Calu3 (cell line): ENCODE results near the gene FTO. TPM values are rescaled to one million over a fixed set of nuclear protein-coding genes. Genes with fewer than 3 reads are reported as not detected.

Experiments used
- BruUV-seq: library from RNA; stranded (reverse); fragments of 400-500 nt; replicated peaks from 2 replicates; lab custom pipeline; 2021; lab: Mats Ljungman, UMichigan
- CTCF ChIA-PET: fragments of 300-600 bp; sonication (Branson Sonifier 250); formaldehyde crosslinking; loops from one replicate; lab custom pipeline; 2022; ENCODE audit warnings: antibody characterized with exemption; lab: Charles Lee
- DNase-seq: peaks from one replicate; pipeline ENCODE4 v3.0.0; 2022
- H3K27ac Mint-ChIP-seq: one replicate; pipeline ENCODE4 v1.8.0; 2022; ENCODE audit warnings: mixed read lengths; ENCODE audit not compliant: unreplicated experiment
- H3K27me3 Mint-ChIP-seq: one replicate; pipeline ENCODE4 v1.8.0; 2022; ENCODE audit warnings: mixed read lengths; ENCODE audit not compliant: unreplicated experiment
- H3K36me3 Mint-ChIP-seq: one replicate; pipeline ENCODE4 v1.8.0; 2022; ENCODE audit warnings: mild to moderate bottlenecking, moderate library complexity, mixed read lengths; ENCODE audit not compliant: insufficient read depth, unreplicated experiment
- H3K4me1 Mint-ChIP-seq: one replicate; pipeline ENCODE4 v1.8.0; 2022; ENCODE audit warnings: mild to moderate bottlenecking, low read depth, mixed read lengths; ENCODE audit not compliant: unreplicated experiment
- H3K4me3 Mint-ChIP-seq: one replicate; pipeline ENCODE4 v1.8.0; 2022; ENCODE audit warnings: mild to moderate bottlenecking, low read depth, moderate library complexity, mixed read lengths; ENCODE audit not compliant: unreplicated experiment
- H3K9me3 Mint-ChIP-seq: one replicate; pipeline ENCODE4 v1.8.0; 2022; ENCODE audit warnings: low read depth, mixed read lengths; ENCODE audit not compliant: unreplicated experiment
- intact Hi-C: fragments of 100-400 bp; cut with micrococcal nuclease; formaldehyde crosslinking; loops from one replicate; pipeline ENCODE4 v1.10.0; 2022; ENCODE audit not compliant: unreplicated experiment
- total RNA-seq: library from RNA; stranded (reverse); gene quantifications from 2 replicates; pipeline ENCODE4 v1.2.3, GENCODE V29; 2022
- TF ChIP-seq, protein P1 (sequence below): fragments of 200-600 bp; IDR thresholded peaks from one replicate; pipeline ENCODE4 v1.8.0; 2022; ENCODE audit warnings: antibody characterized with exemption; ENCODE audit not compliant: unreplicated experiment

Gene FTO
- total RNA-seq, 1 experiment from 2014 or later: 68.9 TPM

DNA sequence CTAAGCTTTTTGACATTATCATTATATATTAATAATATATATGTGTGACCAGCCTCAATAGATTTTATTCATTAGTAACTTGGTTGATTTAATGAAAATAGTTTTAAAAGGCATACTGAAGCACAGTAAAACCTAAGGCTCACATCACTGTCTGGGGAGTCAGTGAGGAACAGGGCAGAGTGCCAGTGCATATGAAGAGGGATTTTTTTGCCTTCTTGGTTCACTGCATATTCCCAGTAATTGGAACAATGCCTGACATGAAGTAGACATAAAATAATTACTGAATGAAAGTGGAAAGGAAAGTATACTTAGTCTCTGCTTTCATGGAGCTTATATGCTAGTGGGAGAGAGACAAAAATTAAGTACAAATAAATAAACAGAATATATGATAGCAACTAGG lies 81.1 kb downstream of the FTO start:
- H3K9me3 Mint-ChIP-seq: no peaks in the 10 kb centered on the region
- H3K4me1 Mint-ChIP-seq: peaks cover 51% of the 10 kb centered on the region
- H3K36me3 Mint-ChIP-seq: no peaks in the 10 kb centered on the region
- CTCF ChIA-PET: no interaction called here
- H3K4me3 Mint-ChIP-seq: no peak overlapping the region
- intact Hi-C loops: no loop called here
- DNase-seq: no peak
- TF ChIP-seq, protein P1, sequence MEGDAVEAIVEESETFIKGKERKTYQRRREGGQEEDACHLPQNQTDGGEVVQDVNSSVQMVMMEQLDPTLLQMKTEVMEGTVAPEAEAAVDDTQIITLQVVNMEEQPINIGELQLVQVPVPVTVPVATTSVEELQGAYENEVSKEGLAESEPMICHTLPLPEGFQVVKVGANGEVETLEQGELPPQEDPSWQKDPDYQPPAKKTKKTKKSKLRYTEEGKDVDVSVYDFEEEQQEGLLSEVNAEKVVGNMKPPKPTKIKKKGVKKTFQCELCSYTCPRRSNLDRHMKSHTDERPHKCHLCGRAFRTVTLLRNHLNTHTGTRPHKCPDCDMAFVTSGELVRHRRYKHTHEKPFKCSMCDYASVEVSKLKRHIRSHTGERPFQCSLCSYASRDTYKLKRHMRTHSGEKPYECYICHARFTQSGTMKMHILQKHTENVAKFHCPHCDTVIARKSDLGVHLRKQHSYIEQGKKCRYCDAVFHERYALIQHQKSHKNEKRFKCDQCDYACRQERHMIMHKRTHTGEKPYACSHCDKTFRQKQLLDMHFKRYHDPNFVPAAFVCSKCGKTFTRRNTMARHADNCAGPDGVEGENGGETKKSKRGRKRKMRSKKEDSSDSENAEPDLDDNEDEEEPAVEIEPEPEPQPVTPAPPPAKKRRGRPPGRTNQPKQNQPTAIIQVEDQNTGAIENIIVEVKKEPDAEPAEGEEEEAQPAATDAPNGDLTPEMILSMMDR: no peak
- H3K27me3 Mint-ChIP-seq: no peaks in the 10 kb centered on the region
- no TSS peak for BruUV-seq
- no peak overlapping the region for H3K27ac Mint-ChIP-seq

DNA sequence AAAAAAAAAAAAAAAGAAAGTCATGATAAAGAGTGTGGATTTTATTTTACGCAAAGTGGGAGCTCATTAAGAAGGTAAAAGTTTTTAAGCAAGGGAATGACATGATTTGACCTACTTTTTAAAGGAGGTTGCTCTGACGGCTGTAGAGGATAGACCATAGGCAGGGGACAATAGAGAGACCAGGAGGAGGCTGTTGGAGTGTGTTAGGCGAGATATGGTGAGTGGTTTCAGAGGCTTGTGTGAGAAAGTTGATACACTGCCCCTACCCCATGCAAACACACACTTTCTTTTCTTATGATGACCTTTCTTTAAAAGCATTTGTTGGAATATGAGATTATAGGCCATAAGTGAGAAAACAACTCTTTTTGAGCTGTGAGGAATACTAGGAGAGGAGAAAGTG lies 82.0 kb downstream of the FTO start:
- Mint-ChIP-seq H3K4me1 (peaks cover 44% of the 10 kb centered on the region), H3K27ac (no peak overlapping the region), H3K36me3 (no peaks in the 10 kb centered on the region), H3K9me3 (no peaks in the 10 kb centered on the region), H3K4me3 (no peak overlapping the region), H3K27me3 (no peaks in the 10 kb centered on the region)
- CTCF ChIA-PET: interaction anchor here (0.8 kb wide), 1 partner anchor 26 kb away, joined by 3 read pairs; no protein-coding TSS in a partner anchor
- no peak for DNase-seq
- intact Hi-C loops: no loop called here
- no TSS peak for BruUV-seq
- TF ChIP-seq, protein P1: no peak

DNA sequence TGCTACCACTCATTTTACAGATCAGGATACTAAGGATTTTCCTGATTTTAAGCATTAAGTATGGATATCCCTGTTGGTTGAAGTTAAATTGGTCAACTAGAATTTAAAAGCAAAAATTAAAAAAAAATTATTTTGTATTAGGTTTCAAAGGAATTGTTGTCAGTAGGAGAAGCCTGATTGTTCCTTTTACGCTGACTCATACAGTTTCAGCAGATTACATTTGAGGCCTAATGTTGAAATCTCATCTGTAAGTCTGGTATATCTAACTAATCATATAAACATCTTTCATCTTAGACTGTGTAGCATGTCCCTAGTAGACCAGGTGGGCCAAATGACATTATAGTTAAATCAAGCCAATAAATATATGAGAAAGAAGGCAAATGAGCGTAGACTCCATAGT lies 83.5 kb downstream of the FTO start:
- TF ChIP-seq, protein P1: no peak
- H3K4me1 Mint-ChIP-seq: peaks cover 29% of the 10 kb centered on the region
- H3K36me3 Mint-ChIP-seq: no peaks in the 10 kb centered on the region
- H3K4me3 Mint-ChIP-seq: no peak overlapping the region
- DNase-seq: no peak
- H3K9me3 Mint-ChIP-seq: no peaks in the 10 kb centered on the region
- intact Hi-C loops: no loop called here
- no peak overlapping the region for H3K27ac Mint-ChIP-seq
- no peaks in the 10 kb centered on the region for H3K27me3 Mint-ChIP-seq
- BruUV-seq: no TSS peak
- CTCF ChIA-PET: no interaction called here

DNA sequence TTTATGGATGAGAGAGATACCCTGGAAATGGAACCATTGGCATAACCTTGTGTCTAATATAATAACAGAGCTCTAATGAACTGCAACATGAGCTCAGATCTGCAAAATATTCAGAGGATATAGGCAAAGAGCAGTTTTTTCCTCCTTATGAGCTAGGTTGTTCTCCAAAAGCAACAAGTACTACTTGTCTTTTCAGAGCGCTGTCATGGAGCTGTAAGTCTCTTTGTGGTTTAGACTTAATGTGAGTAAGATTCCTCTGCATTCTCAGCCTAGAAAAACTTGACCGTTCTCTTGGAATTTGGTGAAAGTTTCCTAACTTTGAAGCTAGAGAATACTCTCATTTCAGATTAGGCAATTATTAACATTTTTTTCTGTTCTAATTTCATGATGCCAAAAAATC lies 85.2 kb downstream of the FTO start:
- Mint-ChIP-seq H3K4me1 (peaks cover 17% of the 10 kb centered on the region), H3K9me3 (no peaks in the 10 kb centered on the region), H3K4me3 (no peak overlapping the region), H3K36me3 (no peaks in the 10 kb centered on the region), H3K27ac (no peak overlapping the region), H3K27me3 (no peaks in the 10 kb centered on the region)
- CTCF ChIA-PET: interaction anchor here (0.6 kb wide), 2 partner anchors 201 to 747 kb away, joined by 4 to 6 read pairs; no protein-coding TSS in a partner anchor
- intact Hi-C loops: no loop called here
- TF ChIP-seq, protein P1: no peak
- no TSS peak for BruUV-seq
- DNase-seq: no peak
